GM13977 (cell line): ENCODE results near the gene GPR179.

Experiments used
- DNase-seq: peaks from one replicate; pipeline ENCODE4 v3.0.0; 2012; ENCODE audit warnings: low spot score
- CTCF ChIP-seq: IDR thresholded peaks from 2 replicates; pipeline ENCODE4 v1.5.1; 2012; ENCODE audit warnings: mild to moderate bottlenecking, control low read depth; ENCODE audit not compliant: insufficient read depth; ENCODE audit errors: extremely low read depth, missing control alignments
- in situ Hi-C: fragments of 300-500 bp; cut with MboI; formaldehyde crosslinking; loops from one replicate; pipeline ENCODE4 v1.12.0; 2022; ENCODE audit warnings: low sequenced_read_pairs, low pct_unique_long_range_greater_than_20kb, mixed read lengths, inconsistent platforms; ENCODE audit not compliant: unreplicated experiment

Gene GPR179

GRCh38 chr17:38344420-38344745 is 627 bp upstream of the GPR179 start:
- DNase-seq, result no peak
- no peak for TF ChIP-seq CTCF
- in situ Hi-C loops, result no loop called here

- TF ChIP-seq CTCF, result no peak
- DNase-seq, result no peak
- in situ Hi-C loops, result no loop called here
These were observed 709 bp downstream of the GPR179 start for GRCh38 chr17:38342886-38343607.

GRCh38 chr17:38341035-38341721 is 2.6 kb downstream of the GPR179 start:
- no peak for DNase-seq
- in situ Hi-C loops, result no loop called here
- no peak for TF ChIP-seq CTCF

GRCh38 chr17:38339891-38340290 is 3.9 kb downstream of the GPR179 start:
- no peak for DNase-seq
- in situ Hi-C loops, result no loop called here
- no peak for TF ChIP-seq CTCF

- in situ Hi-C loops, result no loop called here
- no peak for DNase-seq
- TF ChIP-seq CTCF, result no peak
These were observed 5.2 kb downstream of the GPR179 start for GRCh38 chr17:38338535-38338934.

- DNase-seq, result no peak
- TF ChIP-seq CTCF, result no peak
- in situ Hi-C loops, result no loop called here
These were observed 5.7 kb downstream of the GPR179 start for GRCh38 chr17:38338053-38338452.

- no peak for DNase-seq
- in situ Hi-C loops, result no loop called here
- TF ChIP-seq CTCF, result no peak
These were observed 6.9 kb downstream of the GPR179 start for GRCh38 chr17:38336838-38337237.
